HG03469 (cell line): ENCODE data around the gene ZDHHC3.
"Not testable (repeated sequence)": the region's sequence is repeated elsewhere in the genome, so short reads cannot be mapped to it uniquely, and the experiment has no call there.

Experiments
- ATAC-seq: cut with Tn5 transposase; IDR thresholded peaks from one replicate; pipeline ENCODE4 v1.9.1; 2021; ENCODE audit warnings: mild to moderate bottlenecking, moderate library complexity, moderate number of reproducible peaks; ENCODE audit not compliant: unreplicated experiment

Gene ZDHHC3

DNA sequence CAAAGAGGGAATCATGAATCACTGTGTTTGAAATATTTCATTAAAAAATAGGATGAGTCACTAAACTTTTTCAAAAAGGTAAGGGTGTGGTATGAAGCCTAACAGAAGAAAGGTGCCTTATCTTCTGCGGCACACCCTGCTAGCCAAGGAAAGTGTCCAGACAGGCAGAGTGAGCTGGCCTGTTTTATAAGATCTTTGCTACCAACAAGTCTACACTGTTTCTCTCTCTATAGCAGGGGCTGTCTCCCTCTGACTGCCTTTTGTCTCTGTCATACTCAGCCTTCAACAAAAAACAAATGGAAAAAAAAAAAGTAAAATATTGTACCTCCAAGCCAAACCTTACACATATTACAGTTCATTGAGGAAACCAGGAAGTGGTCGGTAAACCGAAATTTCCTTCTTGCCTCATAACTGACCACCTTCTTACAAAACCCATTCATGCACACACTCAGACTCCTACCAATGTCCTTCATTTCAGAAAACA is 9.1 kb downstream of the ZDHHC3 start:
- no peak for ATAC-seq

DNA sequence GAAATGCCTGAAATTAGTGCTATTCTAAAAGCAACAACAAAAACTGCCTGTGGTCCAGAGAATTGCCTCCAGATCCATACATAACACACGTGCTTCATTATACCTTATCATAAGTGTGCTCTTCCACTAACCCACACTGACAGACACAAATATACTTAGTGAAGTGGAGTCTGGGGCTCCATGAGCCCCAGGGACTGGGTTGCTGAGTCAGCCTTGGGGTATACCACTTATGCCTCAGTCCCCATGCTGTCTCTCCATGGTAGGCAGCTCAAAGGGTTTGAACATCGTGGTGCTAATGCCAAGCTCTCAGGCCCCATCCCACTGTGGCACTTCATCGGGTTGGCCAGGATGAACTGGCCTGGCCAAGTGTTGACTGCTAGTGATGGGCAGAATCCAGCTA is 10.8 kb downstream of the ZDHHC3 start:
- ATAC-seq: no peak

DNA sequence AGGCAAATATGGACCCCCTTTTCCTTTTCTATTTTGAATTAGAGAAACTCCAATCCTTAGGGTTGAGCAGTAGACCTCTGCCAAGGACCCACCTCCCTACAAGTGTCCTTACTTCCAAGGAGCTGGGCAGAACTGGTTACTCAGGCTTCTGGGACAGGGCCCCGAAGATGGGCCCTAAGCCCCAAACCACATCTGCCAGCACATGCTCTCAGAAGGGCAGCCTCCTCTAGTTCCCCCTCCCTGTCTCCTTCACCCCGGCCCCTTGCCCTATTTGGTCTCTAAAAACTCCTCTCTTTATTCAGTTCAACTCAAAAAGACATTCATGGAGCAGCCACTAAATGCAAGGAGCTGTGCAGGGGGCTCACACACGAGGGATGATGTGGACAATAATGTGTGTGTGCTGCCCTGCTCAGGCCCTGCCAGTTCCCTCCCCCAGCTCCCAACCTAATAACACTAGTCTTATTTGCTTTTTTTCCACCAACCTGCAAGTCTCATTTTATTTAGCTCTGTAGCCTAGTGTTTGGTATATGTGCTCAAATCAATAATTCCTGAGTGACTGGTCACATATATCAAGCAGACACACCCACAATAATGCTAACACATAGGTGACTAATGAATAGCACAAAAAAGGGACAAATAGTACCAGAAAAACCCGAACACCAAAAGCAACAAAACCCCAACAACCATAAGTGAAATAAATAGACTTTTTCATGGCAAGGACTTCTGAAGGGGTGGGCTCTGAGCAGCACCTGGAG is 12.2 kb downstream of the ZDHHC3 start:
- no peak for ATAC-seq

DNA sequence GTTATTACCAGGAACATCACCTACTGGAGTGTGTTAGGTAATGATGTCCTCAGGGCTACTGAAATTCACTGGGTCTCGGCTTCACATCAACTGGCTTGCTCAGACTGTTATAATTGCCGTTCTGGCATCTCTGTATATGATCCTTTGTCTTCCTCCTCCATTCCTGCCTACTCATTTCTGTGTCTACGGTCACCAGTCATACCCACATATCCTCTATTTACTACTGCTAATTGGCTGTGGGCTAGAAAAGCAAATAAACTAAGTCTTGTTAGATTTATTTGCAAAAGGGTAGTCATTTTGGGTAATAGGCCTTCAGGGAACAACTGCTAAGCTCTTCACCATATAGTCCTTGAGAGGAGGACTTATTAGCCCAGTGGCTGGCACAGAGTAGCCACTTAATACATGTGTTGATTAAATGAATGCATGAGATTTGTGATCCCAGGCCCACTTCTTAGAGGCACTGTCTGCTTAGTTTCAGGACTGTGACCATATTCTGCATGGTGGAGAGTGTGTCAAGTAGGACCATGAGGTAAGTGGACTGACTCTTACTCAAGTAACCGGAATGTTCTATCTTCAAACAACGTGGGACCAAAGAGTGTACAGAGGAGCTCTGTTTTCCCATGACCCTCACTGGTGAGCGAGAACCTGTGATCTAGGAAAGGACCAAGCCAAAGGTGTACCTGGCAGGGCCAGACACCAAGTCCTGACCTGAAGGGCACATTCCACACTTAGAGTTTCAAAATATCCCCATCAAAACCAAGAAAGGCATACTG is 13.2 kb downstream of the ZDHHC3 start:
- ATAC-seq: no peak

DNA sequence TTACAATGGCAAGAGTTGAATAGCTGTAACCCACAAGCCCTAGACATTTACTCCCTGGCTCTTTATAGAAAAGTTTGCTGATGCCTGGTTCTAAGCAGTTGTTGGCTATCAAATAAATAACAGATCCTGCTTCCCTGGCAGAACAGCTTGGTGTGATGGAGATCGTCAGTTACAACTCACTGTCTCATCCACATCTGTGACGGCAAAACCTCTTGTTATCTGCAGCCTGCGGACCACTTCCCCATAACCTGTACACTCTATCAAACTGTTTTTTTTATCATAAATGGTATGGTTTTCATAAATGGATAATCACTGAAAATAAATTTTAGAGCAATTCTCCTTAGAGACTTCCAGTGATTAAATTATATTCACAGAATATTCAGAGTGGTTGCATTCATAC is 14.1 kb downstream of the ZDHHC3 start:
- no peak for ATAC-seq

DNA sequence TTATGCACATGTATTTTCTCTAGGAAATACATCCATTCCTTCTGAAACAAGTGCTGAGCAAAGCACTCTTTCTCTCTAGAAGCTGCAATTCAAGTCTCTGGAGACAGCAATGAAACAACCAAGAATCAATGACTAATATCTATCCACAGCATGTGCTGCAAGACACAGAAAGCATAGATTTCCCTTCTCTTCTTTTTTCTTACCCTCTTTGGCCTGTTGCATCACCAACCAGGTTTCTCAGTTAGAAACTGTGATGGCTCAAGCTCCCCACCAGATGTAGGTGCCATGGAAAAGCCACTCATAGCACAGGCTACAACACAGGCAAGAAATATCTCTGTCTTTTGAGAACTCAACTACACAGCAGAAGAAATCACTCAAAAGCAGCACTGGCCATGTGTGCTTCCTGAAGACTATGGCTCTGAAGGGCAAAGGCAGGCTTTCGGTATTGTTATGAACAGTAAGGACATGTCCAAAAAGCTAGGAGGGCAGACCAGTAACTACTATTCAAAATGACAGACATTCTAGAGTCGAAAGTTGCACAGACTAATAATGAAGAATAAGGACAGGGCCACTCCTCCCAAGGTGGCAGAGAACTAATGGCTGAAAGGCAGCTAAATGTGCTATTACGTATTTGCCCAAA is 15.5 kb downstream of the ZDHHC3 start:
- ATAC-seq: no peak

DNA sequence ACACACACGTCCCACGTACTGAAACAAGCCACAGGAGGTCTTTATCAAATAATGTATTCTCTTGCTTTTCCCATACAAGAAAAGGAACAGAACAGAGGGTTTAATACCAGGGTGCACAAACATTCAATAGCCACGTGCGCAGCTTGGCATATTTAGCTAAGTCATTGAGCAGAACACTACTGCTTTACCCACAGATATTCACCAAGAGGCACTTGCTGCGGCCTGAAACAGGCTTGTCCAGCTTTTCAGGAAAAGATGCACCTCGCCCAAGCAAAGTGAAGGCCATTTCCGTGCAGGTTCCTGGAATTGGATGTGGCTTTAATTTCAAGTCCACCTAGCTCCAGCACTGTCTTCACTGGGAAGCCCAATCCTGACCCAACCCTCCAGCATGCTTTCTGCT is 17.6 kb downstream of the ZDHHC3 start:
- no peak for ATAC-seq

DNA sequence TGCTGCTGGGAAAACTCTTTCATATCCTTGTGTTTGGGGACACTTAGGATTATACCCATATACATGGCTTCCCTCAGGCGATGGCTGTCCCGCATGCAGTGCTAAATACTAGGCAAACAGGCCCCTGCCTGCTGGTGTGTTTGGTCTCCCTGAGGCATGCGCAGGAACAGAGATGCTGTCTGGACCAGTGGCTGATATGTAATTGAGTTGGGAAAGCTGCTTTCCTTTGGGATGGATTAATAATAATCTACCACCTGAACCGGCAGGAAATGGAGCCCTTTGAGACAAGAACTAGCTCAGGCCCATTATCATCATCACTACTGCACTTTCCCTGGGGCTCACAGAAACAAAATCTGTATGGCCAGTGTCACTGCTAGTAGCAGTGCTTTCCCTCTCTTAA is 18.0 kb downstream of the ZDHHC3 start:
- ATAC-seq: no peak

DNA sequence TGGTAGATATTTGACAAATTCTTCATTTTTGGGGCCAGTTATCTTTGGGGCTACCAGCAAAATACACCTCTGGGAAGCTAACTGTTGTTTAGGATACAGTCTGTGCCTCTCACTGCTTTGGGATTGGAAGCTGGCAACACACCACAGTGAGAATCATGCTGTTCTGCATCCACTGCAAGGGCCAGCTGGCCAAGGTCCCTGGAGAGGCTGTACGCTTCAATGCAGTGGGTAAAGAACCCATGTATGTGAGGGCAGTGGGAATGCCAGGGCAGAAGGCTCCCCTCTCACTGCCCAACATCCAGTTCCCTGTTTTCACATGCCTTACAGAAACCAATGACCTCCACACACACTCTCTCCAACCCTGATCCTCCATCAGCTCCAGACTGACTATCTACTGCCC is 20.1 kb downstream of the ZDHHC3 start:
- ATAC-seq: no peak

DNA sequence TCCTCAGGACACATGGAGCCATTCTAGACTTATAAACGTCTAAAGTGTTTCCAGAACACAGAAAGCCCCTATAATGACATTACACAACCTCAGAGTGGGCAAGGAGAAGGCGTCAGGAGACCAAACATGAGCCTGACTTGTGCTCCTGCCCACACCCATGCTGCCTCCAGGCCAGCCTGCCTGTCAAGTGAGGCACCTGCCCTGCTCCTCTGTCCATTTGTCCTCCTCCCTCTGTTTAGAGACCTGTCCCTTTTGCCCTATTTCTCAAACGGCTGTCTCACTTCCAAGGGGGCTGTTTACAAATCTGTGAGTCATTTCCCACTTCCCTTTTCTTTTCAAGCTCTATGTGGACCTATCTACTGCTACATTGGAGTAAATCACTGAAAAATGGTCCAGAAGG is 21.0 kb downstream of the ZDHHC3 start:
- no peak for ATAC-seq

DNA sequence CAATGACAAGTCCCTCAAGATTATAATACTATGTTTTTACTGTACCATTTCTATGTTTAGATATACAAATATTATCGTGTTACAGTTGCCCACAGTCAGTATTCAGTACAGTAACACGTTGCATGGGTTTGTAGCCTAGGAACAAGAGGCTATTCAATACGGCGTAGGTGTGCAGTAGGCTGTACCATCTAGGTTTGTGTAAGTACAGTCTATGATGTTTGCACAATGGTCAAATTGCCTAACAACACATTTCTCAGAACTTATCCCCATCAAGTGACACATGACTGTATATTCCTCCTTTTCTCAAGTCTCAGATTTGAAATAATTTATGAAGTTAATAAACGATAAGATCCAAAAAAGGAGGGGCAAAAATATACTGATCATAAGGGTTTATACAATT is 21.7 kb downstream of the ZDHHC3 start:
- no peak for ATAC-seq

DNA sequence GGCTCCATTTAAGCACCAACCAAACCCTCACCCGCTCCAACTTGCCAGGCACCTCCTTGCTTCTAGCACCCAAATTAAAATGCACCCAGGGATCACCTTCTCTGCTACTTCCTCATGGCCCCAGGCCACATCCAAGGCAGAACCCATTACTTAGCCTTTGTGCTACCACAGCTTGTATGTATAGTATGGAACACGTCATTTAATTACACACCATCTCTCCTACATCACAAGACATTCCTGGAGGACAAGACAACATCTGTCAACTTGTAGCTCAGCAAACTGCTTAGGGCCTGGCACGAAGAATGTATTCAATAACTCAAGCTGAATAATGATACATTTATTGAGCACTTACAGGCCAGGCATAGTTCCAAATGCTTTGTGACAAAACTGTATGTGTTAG is 23.3 kb downstream of the ZDHHC3 start:
- no peak for ATAC-seq

DNA sequence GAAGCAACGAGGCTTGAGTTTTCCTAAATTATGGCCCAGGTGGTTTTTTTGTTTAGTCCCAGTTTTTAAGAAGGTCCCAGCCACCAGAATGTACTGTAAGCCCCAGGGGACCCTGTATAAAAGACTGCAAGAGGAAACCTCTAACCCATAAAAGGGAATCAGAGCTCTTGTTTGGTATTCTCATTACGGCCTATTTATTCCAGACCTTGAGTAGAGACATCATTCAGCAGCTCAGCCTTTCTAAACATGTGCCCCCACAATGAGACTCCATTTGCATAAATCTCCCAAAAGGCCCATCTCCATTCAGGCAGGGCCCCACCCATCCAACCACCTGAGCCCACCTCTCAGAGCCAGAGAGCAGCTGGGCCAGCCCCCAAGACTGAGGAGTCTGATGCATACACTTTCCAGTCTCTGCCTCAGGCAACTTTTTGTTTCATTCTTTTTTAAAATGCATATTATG is 25.7 kb downstream of the ZDHHC3 start:
- ATAC-seq: no peak

DNA sequence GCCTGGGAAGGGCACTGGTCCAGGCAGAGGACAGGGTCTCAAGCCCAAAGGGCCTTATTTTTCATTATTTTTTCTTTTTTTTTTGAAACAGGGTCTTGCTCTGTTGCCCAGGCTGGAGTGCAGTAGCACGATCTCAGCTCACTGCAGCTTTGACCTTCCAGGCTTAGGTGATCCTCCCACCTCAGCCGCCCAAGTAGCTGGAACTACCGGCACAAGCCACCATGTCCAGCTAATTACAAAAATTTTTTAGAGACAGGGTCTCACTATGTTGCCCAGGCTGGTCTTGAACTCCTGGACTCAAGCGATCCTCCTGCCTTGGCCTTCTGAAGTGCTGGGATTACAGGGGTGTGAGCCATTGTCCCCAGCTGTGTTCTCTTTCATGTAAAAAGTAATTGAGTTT is 26.2 kb downstream of the ZDHHC3 start:
- not testable (repeated sequence) for ATAC-seq

DNA sequence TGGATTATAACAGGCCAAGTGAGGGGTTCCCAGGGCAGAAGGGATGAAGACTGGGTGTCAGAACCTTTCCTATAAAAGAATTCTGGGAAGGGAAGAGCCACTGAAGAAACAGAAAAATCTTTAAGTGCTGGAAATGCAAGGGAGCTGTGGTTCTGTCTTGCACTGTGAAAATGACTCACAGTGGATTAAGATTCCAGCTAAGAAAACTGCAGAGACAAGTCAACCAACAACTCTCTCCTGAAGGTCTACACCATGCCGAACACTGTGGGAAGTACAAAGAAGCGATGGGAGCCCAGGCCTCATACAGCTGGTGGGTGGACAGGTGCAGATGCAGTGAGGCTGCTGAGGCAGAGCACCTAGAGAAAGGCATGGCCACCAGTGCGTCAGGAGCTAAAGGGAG is 27.7 kb downstream of the ZDHHC3 start:
- no peak for ATAC-seq

DNA sequence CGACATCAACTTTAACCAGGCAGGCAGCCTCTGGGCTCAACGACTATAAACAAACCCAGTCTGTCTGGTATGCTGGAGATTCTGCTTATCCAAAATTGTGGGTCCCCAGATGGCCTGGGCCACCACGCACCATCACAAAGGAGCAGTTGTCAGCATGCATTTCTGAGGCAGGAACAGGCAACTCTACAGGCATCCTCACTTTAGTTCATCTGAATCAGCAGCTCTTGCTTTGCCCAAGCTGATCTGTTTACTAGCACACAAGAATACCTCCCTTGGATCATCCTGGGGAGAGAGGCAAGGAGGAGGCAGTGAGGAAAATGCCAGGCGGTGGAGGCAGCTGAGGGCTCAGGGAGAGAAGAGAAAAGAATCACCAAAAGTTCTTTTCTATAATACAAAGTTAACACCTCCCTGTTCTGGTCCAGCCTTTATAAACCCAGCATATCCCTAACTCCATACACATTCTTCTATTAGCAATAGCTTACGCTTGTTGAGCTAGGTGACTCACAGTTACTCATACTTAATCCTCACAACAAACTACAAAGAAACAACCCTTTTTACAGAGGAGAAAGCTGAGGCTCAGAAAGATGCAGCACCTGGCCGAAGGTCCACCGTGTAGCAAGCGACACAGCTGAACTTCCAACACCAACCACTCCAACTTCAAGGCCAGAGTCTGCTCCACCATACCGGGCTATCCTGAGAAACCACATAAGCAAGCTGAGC is 33.6 kb downstream of the ZDHHC3 start:
- no peak for ATAC-seq

DNA sequence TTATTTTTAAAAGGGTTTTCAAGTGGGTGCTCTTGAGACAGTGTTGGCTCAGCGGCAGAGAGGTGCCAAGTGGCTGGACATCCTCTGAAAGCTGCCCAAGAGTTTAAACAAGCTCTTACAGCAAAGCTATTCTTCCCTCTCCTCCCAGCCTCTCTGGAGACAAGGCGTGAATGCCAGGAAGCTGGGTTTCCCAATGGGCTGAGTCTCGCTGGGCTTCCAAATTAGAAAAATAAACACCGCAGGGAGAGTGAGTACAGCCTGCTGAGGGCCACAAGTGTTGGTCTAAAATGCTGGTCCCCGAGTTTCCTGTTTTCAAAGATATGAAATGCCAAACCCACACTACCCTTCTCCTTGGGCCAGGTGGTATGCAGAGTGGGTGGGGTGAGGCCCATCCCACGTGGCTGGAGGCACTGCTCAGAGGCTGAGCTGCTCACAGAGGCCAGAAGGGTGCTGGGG is 36.4 kb downstream of the ZDHHC3 start:
- no peak for ATAC-seq

DNA sequence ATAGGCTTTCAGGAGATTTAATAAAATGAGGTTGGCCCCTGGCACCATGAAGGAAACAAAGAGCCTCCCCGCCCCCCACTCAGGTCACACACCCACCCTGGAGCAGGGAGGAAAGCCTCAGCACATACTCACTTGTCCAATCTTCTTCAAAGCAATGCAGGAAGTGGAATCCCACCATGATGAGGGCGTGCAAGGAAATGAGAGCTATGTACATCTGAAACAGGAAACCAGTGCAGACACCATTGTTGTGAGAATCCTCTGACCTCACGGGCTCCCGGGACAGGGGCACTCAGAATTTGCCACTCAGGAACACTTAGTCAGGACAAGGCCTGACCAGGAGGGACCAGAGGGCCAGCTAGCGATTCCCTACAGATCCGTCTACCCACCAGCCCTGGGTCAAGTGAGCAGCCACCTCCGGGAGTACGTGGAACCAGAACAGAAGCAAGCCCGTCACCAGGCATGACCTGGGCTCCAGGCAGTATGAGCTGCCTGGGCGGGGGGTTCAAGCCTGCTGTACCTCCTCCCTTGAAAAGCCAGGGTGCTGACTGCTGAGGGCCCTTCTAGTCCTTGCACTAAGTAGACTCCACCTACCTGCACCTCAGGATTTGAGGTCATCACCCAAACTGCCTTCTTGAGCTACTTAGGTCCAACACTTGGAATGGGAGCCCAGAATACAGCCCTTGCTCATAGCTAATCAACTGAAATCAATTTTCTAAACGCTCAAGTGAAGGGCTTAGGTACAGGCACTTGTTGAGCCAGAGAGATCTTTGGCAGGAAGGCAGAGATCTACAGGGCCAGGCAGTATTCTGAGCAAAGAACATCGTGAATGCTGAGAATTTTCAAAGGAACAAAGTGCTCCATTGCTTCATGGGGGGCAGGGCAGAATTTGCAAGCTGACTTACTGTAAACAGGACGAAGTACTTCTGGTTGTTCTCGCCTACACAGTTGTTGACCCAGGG is 42.7 kb downstream of the ZDHHC3 start:
- ATAC-seq: no peak

DNA sequence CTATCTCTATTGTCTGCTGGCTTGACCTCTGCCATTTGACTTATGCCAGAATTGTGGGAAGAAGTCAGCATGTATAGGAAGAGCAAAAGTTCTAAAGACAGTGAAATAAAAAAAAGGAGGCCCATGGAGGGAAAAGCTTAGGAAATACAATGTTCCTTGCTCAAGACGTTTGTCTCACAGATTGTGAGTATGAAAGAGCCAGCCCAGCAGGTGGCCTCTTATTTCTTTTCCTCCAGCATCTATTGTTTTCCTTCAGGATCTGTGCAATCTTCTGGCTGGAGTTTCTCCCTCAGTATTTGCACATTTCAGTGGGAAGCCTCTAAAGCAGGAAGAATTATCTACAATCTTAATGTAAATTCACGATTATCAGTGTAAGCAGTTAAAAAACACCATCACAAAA is 43.7 kb downstream of the ZDHHC3 start:
- ATAC-seq: no peak

DNA sequence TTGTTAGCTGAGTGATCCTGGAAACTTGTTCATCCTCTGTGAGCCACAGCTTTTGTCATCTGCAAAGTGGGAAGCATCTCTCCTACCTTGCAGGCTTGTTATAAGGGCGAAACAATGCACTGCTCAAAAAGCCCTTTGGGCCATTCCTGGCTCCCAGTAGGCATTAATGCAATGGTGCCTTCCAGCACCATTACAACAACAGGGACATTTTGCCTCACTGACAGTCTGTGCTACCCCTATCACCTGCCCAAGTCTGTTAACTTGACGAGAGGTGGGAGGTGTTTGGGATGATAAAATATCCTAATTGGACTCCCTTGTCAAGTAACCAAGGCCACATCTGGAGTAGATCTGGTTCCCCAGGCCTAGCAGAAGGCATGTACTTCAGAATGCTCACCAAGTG is 44.2 kb downstream of the ZDHHC3 start:
- ATAC-seq: no peak
